ENCODE measurements around the gene QSOX1.

Gene QSOX1

DNA sequence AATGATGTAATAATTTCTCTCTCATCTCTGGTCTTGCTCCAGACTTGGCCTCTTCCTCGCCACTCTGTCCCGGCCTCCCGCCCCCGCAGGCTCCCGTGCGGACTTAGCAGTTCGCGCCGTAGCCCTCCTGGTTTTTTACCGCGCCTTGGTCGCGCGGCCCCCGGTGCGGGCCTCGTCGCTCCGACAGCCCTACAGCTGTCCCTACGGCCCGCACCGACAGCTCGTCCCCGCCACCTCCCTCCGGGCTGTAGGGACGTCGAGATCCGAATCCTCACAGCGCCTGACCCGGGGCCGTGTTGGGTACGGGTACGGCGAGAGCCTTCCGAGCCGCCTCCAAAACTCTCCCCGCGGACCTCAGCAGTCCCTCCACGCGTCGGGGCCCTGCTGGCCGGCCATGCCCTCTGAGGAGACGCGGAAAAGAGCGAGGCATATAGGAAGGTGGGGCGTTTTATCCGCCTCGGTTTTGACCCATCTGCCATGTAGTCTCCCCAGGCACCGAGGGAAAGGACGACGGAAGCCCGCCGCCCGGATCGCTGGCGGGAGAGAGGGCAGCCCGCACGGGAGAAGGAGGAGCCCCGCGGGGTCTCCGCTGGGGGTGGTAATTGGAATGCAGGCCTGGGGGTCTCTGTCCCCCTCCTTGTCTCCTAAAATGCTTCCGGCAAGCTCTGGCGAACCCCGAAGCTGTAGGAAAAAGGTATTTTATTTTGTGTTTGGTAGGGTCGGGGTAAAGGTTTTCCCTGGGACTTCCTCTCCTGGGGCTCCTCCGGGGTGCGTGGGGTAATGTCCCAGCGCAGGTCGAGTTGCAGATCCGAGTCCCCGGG lies 78.7 kb downstream of the QSOX1 start:
- H3K4me1 ChIP-seq (ENCODE audit: insufficient read depth, low read length) = peaks cover 54% of the 10 kb centered on the region
- H3K4me3 ChIP-seq (ENCODE audit: low read depth in 1 of 2, low read length in 2 of 2) = no peak overlapping the region
- H3K27me3 ChIP-seq (ENCODE audit: control insufficient read depth in 1 of 2, insufficient read depth in 2 of 2, low read length in 2 of 2) = peaks cover 86 to 90% of the 10 kb centered on the region in 2 donors
- no peak overlapping the region for H3K9ac ChIP-seq (ENCODE audit: low read length)
- H3K9me3 ChIP-seq (ENCODE audit: low read length) = peaks cover 8% of the 10 kb centered on the region
- no peaks in the 10 kb centered on the region for H3K36me3 ChIP-seq (ENCODE audit: insufficient read depth, low read length)
- H3K27ac ChIP-seq (ENCODE audit: low read depth, low read length) = no peak overlapping the region

DNA sequence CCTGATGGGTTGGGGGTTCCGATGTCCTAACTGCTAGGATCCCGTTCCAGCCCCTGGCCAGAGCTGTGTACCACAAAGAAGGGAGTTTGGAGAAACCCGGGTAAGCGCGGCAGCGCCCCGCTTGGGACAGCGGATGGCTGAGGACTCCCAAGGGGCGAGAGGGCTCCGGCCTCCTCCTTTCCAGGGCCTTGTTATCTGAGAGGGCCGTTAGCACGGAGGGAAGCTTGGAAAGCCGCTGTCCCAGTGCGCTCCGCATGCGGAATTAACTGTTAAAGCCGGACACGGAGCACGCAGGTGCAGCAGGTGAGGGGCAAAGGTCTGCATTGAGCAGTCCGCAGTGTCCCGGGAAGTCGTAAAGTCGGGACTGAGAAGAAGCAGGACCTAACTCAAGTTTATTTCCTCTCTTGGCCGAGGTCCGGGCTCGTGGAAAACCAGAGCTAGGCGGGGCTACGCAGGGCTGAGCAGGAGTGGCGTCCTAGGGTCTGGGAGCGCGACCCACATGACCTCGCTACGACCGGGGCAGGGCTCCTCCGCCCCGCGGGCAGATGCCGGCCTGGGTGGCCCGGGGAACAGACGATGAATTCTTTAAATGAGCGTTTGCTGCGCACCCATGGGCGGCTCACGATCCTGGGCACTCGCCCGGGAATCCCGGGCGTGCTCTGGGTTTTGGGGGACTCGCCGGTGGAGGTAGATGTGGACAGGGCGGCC lies 79.9 kb downstream of the QSOX1 start:
- Histone ChIP-seq H3K4me3 (ENCODE audit: low read depth in 1 of 2, low read length in 2 of 2) (no peak overlapping the region), H3K27ac (ENCODE audit: low read depth, low read length) (no peak overlapping the region), H3K4me1 (ENCODE audit: insufficient read depth, low read length) (peaks cover 48% of the 10 kb centered on the region), H3K27me3 (ENCODE audit: control insufficient read depth in 1 of 2, insufficient read depth in 2 of 2, low read length in 2 of 2) (peaks cover 89 to 90% of the 10 kb centered on the region in 2 donors), H3K9ac (ENCODE audit: low read length) (no peak overlapping the region), H3K36me3 (ENCODE audit: insufficient read depth, low read length) (no peaks in the 10 kb centered on the region), H3K9me3 (ENCODE audit: low read length) (peaks cover 8% of the 10 kb centered on the region)

DNA sequence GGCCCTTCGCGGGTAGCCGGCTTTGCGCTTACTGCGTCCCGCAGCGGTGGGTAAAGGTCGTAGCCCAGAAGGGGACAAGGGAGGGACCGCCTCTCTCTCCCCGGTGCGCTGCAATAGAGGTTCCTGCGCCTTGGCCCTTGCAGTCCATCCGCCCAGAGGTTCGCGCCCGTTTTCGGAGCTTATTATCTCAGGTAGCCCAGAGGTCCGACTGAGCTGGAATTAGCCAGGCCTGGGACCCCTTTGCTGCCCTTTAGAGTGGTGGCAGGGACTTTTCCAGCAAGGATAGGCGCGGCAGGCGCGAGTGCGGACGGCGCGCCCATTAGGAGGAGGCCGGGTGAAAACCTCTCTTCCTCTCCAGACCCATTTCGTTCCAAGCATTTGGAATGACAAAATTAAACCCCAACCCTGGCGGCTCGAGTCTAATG lies 80.4 kb downstream of the QSOX1 start:
- H3K9me3 ChIP-seq (ENCODE audit: low read length) = peaks cover 8% of the 10 kb centered on the region
- H3K9ac ChIP-seq (ENCODE audit: low read length) = no peak overlapping the region
- no peaks in the 10 kb centered on the region for H3K36me3 ChIP-seq (ENCODE audit: insufficient read depth, low read length)
- peaks cover 95% of the 10 kb centered on the region in 2 donors for H3K27me3 ChIP-seq (ENCODE audit: control insufficient read depth in 1 of 2, insufficient read depth in 2 of 2, low read length in 2 of 2)
- H3K4me3 ChIP-seq (ENCODE audit: low read depth in 1 of 2, low read length in 2 of 2) = no peak overlapping the region
- peaks cover 48% of the 10 kb centered on the region for H3K4me1 ChIP-seq (ENCODE audit: insufficient read depth, low read length)
- H3K27ac ChIP-seq (ENCODE audit: low read depth, low read length) = no peak overlapping the region

DNA sequence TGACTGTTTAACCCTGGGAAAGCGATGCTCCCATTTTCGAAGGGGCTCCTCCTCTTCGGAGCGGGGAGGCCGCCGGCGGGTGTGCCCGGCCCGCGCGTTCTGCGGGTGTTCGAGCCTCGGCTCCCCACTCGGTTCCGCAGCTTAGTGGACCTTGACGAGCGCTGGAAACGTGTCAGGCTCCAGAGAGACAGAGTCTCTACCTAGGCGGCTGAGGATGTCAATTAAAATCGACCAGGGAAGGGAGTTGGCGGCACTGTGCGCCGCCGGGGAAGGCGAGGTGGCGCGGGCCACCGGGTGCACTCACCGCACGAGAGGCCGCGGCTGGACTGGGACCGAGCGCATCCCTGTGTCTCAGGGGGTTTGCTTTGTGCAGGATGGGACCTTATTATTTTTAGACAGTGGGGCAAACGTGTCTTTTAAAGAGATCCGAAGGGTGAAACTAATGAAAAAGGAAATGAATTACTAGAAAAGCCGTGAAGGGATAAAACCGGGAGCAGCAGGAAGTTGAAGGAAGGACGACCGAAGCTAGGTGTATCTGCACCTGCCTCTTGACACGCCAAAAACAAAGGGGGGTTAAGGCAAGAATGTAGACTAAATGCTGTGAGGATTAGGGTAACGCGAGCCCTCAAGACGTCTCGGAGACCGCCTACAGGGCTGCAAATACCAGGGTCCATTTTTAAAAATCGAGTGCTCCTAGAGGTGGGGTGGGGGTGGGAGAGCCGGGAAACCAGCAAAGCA lies 81.0 kb downstream of the QSOX1 start:
- H3K4me1 ChIP-seq (ENCODE audit: insufficient read depth, low read length) = peaks cover 43% of the 10 kb centered on the region
- peaks cover 95 to 96% of the 10 kb centered on the region in 2 donors for H3K27me3 ChIP-seq (ENCODE audit: control insufficient read depth in 1 of 2, insufficient read depth in 2 of 2, low read length in 2 of 2)

DNA sequence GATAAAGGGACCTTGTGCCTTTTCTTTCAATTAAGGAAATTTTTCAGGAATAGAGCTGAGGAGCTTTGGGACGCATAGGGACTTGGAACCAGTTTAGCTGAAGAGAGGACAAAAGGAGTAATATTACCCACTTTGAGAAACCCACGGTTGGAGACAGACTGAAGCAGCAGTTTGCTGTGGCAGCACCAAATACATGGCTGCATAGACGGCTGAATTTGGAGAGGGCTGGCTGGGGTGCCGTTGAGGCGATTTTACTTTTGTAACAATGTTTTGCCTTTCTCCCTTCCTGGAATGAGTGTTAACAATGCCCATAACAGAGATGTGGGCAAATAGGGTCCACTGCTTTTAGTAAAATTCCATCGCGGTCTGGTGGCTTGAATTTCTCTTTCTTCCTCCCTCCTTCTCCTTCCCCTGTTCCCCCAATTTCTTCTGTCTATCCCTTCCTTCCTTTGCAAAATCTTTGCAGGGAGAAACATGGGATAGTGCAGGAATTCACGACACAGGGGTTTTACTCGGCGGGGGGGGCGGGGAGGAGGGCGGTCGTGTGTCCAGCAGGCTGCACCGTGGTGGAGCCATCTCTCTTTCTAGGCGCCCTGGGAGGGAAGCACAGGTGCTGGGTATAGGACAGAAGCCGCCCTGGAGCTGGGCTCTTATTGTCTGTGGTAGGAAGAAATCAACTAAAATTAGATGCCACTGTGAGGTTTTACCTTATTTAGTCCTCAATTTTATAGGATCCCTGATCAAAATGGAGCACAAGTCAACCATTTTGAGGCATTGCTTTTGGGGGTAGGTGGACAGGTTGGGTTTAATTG lies 82.2 kb downstream of the QSOX1 start:
- peaks cover 32% of the 10 kb centered on the region for H3K4me1 ChIP-seq (ENCODE audit: insufficient read depth, low read length)
- H3K27me3 ChIP-seq (ENCODE audit: control insufficient read depth in 1 of 2, insufficient read depth in 2 of 2, low read length in 2 of 2) = peaks cover 90 to 91% of the 10 kb centered on the region in 2 donors
- H3K36me3 ChIP-seq (ENCODE audit: insufficient read depth, low read length) = no peaks in the 10 kb centered on the region
- H3K9me3 ChIP-seq (ENCODE audit: low read length) = peaks cover 8% of the 10 kb centered on the region
- H3K4me3 ChIP-seq (ENCODE audit: low read depth in 1 of 2, low read length in 2 of 2) = no peak overlapping the region
- no peak overlapping the region for H3K9ac ChIP-seq (ENCODE audit: low read length)
- H3K27ac ChIP-seq (ENCODE audit: low read depth, low read length) = no peak overlapping the region

More for the DNA sequence above, 81.0 kb downstream of the QSOX1 start:
- no peak overlapping the region for H3K9ac ChIP-seq (ENCODE audit: low read length)
- no peak overlapping the region for H3K4me3 ChIP-seq (ENCODE audit: low read depth in 1 of 2, low read length in 2 of 2)
- H3K27ac ChIP-seq (ENCODE audit: low read depth, low read length) = no peak overlapping the region
- no peaks in the 10 kb centered on the region for H3K36me3 ChIP-seq (ENCODE audit: insufficient read depth, low read length)
- H3K9me3 ChIP-seq (ENCODE audit: low read length) = peaks cover 8% of the 10 kb centered on the region

DNA sequence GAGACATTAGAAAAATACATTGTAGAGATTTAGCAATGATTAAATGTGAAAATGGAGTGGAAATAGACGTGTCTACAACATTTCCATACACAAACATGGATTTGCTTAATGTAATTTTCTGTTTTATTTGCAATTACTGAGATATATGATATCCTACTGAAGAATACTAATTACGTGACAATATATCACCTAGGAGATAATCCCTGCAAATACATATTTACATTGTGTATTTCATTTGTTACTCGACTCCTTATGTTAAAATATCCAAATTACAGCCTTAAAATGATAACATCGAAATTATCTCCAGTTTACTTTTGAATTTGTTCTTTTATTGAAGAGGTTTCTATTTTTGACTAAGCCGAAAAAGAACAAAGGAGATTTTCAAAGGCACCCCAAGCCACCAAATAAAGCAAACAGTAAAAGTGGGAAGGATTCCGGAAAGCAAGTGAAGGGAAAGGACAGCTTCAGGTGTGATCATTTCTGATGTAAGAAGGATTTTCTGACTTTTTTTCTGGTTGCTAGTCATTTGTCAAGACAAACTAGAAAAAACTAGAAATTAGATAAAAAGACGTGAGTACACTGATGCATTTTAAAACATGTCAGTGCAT lies 83.3 kb downstream of the QSOX1 start:
- Histone ChIP-seq H3K4me1 (ENCODE audit: insufficient read depth, low read length) (peaks cover 32% of the 10 kb centered on the region), H3K4me3 (ENCODE audit: low read depth in 1 of 2, low read length in 2 of 2) (no peak overlapping the region), H3K36me3 (ENCODE audit: insufficient read depth, low read length) (no peaks in the 10 kb centered on the region), H3K9ac (ENCODE audit: low read length) (no peak overlapping the region), H3K27ac (ENCODE audit: low read depth, low read length) (no peak overlapping the region), H3K27me3 (ENCODE audit: control insufficient read depth in 1 of 2, insufficient read depth in 2 of 2, low read length in 2 of 2) (peaks cover 79 to 81% of the 10 kb centered on the region in 2 donors), H3K9me3 (ENCODE audit: low read length) (no peaks in the 10 kb centered on the region)

DNA sequence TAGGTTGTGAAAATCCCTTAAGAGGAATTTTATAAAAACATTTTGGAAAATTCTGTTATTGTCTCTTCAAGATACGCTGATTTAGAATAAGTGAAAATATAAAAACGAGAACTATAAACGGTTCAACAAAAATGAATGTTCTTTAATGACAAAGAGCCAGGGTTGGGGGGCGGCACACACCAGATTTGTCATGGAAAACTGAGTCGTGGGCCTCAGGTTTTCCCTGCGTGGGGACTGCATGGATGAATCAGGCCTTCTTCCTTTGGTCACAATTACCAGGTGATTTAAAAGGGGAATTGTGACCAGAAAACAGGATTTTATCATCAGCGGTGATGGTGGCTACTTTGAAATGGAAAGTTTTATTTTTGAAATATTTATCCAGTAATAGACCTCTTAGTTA lies 84.0 kb downstream of the QSOX1 start:
- no peaks in the 10 kb centered on the region for H3K36me3 ChIP-seq (ENCODE audit: insufficient read depth, low read length)
- no peaks in the 10 kb centered on the region for H3K9me3 ChIP-seq (ENCODE audit: low read length)
- no peak overlapping the region for H3K4me3 ChIP-seq (ENCODE audit: low read depth in 1 of 2, low read length in 2 of 2)
- no peak overlapping the region for H3K9ac ChIP-seq (ENCODE audit: low read length)
- H3K27ac ChIP-seq (ENCODE audit: low read depth, low read length) = no peak overlapping the region
- peaks cover 30% of the 10 kb centered on the region for H3K4me1 ChIP-seq (ENCODE audit: insufficient read depth, low read length)
- H3K27me3 ChIP-seq (ENCODE audit: control insufficient read depth in 1 of 2, insufficient read depth in 2 of 2, low read length in 2 of 2) = peaks cover 72 to 75% of the 10 kb centered on the region in 2 donors

DNA sequence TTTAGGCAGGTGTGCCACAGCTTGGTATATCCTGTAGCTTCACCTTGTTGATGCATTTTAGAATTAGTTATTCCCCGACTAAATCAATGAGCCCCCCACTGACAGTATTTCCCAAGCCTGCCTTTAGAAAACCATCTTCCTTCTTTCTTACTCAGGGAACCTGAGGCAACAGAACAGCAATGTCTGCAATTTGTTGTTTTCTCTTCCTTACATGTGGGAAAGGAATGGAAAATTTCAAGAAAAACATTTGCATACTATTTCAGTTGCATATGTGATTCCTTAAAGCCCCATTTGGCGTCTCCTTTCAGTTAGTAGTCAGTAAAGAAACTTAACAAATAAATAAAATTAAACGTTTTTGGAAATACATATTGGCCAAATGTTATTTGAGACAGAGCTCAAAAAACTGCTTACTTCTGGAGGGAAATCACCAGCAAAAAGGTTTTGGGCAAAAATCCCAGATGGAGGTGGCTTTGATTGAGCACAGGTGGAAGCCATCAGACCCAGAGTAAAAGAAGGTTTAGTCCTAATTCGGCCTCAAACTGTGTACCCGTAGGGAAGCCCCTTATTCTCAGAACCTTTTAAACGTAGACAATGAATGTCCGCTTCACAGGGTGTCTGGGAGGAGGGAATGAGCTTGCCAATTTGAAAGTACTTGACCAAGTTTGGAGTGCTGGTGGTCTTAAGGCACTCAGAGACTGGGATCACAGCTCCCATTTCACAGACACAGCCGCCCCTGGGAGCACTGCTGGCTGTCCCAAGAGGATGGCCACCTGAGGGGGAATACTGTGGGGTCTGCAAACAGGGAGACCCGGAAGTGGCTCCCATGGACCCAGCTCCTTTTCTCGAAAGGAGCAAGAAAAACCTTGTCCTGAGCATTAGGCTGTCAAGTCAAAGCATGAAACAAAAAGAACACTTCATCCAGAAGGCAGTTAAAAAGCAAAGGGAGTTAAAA lies 84.8 kb downstream of the QSOX1 start:
- H3K9me3 ChIP-seq (ENCODE audit: low read length) = no peaks in the 10 kb centered on the region
- peaks cover 25% of the 10 kb centered on the region for H3K4me1 ChIP-seq (ENCODE audit: insufficient read depth, low read length)
- H3K9ac ChIP-seq (ENCODE audit: low read length) = no peak overlapping the region
- no peaks in the 10 kb centered on the region for H3K36me3 ChIP-seq (ENCODE audit: insufficient read depth, low read length)
- no peak overlapping the region for H3K4me3 ChIP-seq (ENCODE audit: low read depth in 1 of 2, low read length in 2 of 2)
- H3K27ac ChIP-seq (ENCODE audit: low read depth, low read length) = no peak overlapping the region
- peaks cover 67 to 73% of the 10 kb centered on the region in 2 donors for H3K27me3 ChIP-seq (ENCODE audit: control insufficient read depth in 1 of 2, insufficient read depth in 2 of 2, low read length in 2 of 2)

DNA sequence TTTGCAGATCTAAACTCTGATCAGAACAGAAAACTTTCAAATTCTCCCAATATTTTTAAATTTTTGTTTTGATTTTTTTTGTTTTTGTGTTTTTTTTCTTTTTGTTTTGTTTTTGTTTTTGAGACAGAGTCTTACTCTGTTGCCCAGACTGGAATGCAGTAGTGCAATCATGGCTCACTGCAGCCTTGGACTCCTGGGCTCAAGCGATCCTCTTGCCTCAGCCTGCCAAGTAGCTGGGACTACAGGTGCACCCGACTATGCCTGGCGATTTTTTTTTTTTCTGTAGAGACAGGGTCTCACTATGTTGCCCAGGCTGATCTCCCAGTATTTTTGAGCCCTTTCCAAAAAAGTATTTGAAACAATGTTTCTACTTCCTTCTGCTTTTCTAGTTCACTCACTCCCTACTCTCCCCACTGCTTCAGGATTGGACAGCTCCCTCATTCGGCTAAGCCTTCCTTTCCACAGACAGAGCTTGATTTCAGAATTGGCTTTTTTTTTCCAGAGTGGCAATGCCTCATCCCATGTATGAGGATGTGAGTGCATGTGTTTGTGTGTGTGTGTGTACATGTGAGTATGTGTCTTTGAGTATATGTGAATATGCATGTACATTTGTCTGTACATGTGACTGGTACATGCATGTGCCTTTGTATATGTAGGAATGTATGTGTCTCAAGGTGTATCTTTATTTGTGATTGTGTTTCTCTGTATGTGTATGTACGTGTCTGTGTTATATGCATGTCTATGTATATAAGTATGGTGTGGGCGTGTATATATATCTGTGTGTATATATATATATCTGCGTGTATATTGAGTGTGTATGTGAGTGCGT lies 87.3 kb downstream of the QSOX1 start:
- no peak overlapping the region for H3K27ac ChIP-seq (ENCODE audit: low read depth, low read length)
- no peaks in the 10 kb centered on the region for H3K36me3 ChIP-seq (ENCODE audit: insufficient read depth, low read length)
- no peak overlapping the region for H3K9ac ChIP-seq (ENCODE audit: low read length)
- no peak overlapping the region for H3K4me3 ChIP-seq (ENCODE audit: low read depth in 1 of 2, low read length in 2 of 2)
- peaks cover 3% of the 10 kb centered on the region for H3K4me1 ChIP-seq (ENCODE audit: insufficient read depth, low read length)
- no peaks in the 10 kb centered on the region for H3K9me3 ChIP-seq (ENCODE audit: low read length)
- H3K27me3 ChIP-seq (ENCODE audit: control insufficient read depth in 1 of 2, insufficient read depth in 2 of 2, low read length in 2 of 2) = peaks cover 42 to 48% of the 10 kb centered on the region in 2 donors
